ENCODE data around the gene POMGNT2. TPM values are rescaled to one million over a fixed set of nuclear protein-coding genes. Genes with fewer than 3 reads are reported as not detected.

Gene POMGNT2
- total RNA-seq, 1 experiment from 2014 or later: 10.1 TPM

- H3K4me1 ChIP-seq (ENCODE audit: control insufficient read depth, insufficient read depth, low read length): no peaks in the 10 kb centered on the region
- no peaks in the 10 kb centered on the region for H3K9me3 ChIP-seq (ENCODE audit: control insufficient read depth, insufficient read depth, low read depth, low read length)
- no peaks in the 10 kb centered on the region for H3K27me3 ChIP-seq (ENCODE audit: control insufficient read depth, insufficient read depth, low read length)
- CTCF ChIA-PET: no interaction called here
- DNase-seq (ENCODE audit: low read depth, low spot score): no peak
- H3K36me3 ChIP-seq (ENCODE audit: control insufficient read depth, insufficient read depth, low read length): no peaks in the 10 kb centered on the region
- intact Hi-C loops (cut with micrococcal nuclease; ENCODE audit: unreplicated experiment) (no loop called here), in situ Hi-C loops (cut with HindIII; ENCODE audit: low pct_unique_long_range_greater_than_20kb, low sequenced_read_pairs) (no loop called here)
- TF ChIP-seq SIN3A (IDR thresholded peaks at IDR 0.05; ENCODE audit: borderline replicate concordance, insufficient read depth, low read depth, low read length) (no peak), CTCF (IDR thresholded peaks at IDR 0.05) (no peak), TCF7L2 (IDR thresholded peaks at IDR 0.05; ENCODE audit: low read depth, low read length) (no peak), POLR2AphosphoS5 (IDR thresholded peaks at IDR 0.05; ENCODE audit: low read depth, low read length) (no peak), REST (IDR thresholded peaks at IDR 0.05; ENCODE audit: insufficient read depth in 1 of 2, low read depth in 2 of 2, low read length in 1 of 2) (no peak)
- H3K4me3 ChIP-seq (ENCODE audit: low read depth in 2 of 2, low read length in 2 of 2): no peak overlapping the region
- POLR2A ChIA-PET: no interaction called here
- no TSS peak for BruUV-seq (replicated peaks)
- H3K27ac ChIP-seq (ENCODE audit: low read length): no peak overlapping the region
- no peak for ATAC-seq
Observed at GRCh38 chr3:43077261-43077660, 28.6 kb downstream of the POMGNT2 start.

- no peak overlapping the region for H3K4me3 ChIP-seq (ENCODE audit: low read depth in 2 of 2, low read length in 2 of 2)
- H3K27ac ChIP-seq (ENCODE audit: low read length): no peak overlapping the region
- POLR2A ChIA-PET: no interaction called here
- no peak for ATAC-seq
- no peaks in the 10 kb centered on the region for H3K9me3 ChIP-seq (ENCODE audit: control insufficient read depth, insufficient read depth, low read depth, low read length)
- no peaks in the 10 kb centered on the region for H3K27me3 ChIP-seq (ENCODE audit: control insufficient read depth, insufficient read depth, low read length)
- no peak for DNase-seq (ENCODE audit: low read depth, low spot score)
- no peaks in the 10 kb centered on the region for H3K4me1 ChIP-seq (ENCODE audit: control insufficient read depth, insufficient read depth, low read length)
- no peaks in the 10 kb centered on the region for H3K36me3 ChIP-seq (ENCODE audit: control insufficient read depth, insufficient read depth, low read length)
- no TSS peak for BruUV-seq (replicated peaks)
- in situ Hi-C loops (cut with HindIII; ENCODE audit: low pct_unique_long_range_greater_than_20kb, low sequenced_read_pairs): no loop called here
- TF ChIP-seq CTCF (IDR thresholded peaks at IDR 0.05) (no peak), POLR2AphosphoS5 (IDR thresholded peaks at IDR 0.05; ENCODE audit: low read depth, low read length) (no peak), TCF7L2 (IDR thresholded peaks at IDR 0.05; ENCODE audit: low read depth, low read length) (no peak), REST (IDR thresholded peaks at IDR 0.05; ENCODE audit: insufficient read depth in 1 of 2, low read depth in 2 of 2, low read length in 1 of 2) (no peak), SIN3A (IDR thresholded peaks at IDR 0.05; ENCODE audit: borderline replicate concordance, insufficient read depth, low read depth, low read length) (no peak)
- intact Hi-C loops (cut with micrococcal nuclease; ENCODE audit: unreplicated experiment): no loop called here
- CTCF ChIA-PET: no interaction called here
Observed at GRCh38 chr3:43076857-43077256, 29.0 kb downstream of the POMGNT2 start.

Data from Panc1 (cell line).